Measurements from ENCODE around the gene ENHO.

The ENHO gene

GRCh38 chr9:34522971-34523797, at the start of gene ENHO:
Gene ENHO, minus strand, starts transcription at chr9:34522990. Its CDS starts 1,295 bp downstream, at chr9:34521695.
- DNase-seq: peak; percentile 71

- DNase-seq: no peak
Measured at GRCh38 chr9:34572092-34572491, 49.3 kb upstream of the ENHO start.

- DNase-seq: no peak
Measured at GRCh38 chr9:34571481-34571810, 48.7 kb upstream of the ENHO start.

- no peak for DNase-seq
Measured at GRCh38 chr9:34570809-34571480, 48.2 kb upstream of the ENHO start.

- DNase-seq: peak; percentile 43
Measured at GRCh38 chr9:34570376-34570775, 47.6 kb upstream of the ENHO start.

- DNase-seq: peak; percentile 22
Measured at GRCh38 chr9:34568774-34569173, 46.0 kb upstream of the ENHO start.

- no peak for DNase-seq
Measured at GRCh38 chr9:34568133-34568532, 45.3 kb upstream of the ENHO start.

GRCh38 chr9:34566972-34567371, 44.2 kb upstream of the ENHO start:
- no peak for DNase-seq

GRCh38 chr9:34566322-34566721, 43.5 kb upstream of the ENHO start:
- no peak for DNase-seq

- no peak for DNase-seq
Measured at GRCh38 chr9:34565856-34566255, 43.1 kb upstream of the ENHO start.

GRCh38 chr9:34564617-34565016, 41.8 kb upstream of the ENHO start:
- DNase-seq: no peak

GRCh38 chr9:34563262-34563661, 40.5 kb upstream of the ENHO start:
- DNase-seq: no peak

GRCh38 chr9:34562135-34562745, 39.5 kb upstream of the ENHO start:
- peak; percentile 19 for DNase-seq

GRCh38 chr9:34560599-34561214, 37.9 kb upstream of the ENHO start:
- DNase-seq: no peak

- DNase-seq: no peak
Measured at GRCh38 chr9:34559624-34560455, 37.0 kb upstream of the ENHO start.

GRCh38 chr9:34558919-34559623, 36.3 kb upstream of the ENHO start:
- no peak for DNase-seq

- DNase-seq: no peak
Measured at GRCh38 chr9:34558364-34558763, 35.6 kb upstream of the ENHO start.

GRCh38 chr9:34557426-34558321, 34.9 kb upstream of the ENHO start:
- DNase-seq: no peak

GRCh38 chr9:34556949-34557348, 34.2 kb upstream of the ENHO start:
- DNase-seq: no peak

GRCh38 chr9:34555936-34556525, 33.2 kb upstream of the ENHO start:
- DNase-seq: no peak

- DNase-seq: no peak
Measured at GRCh38 chr9:34555500-34555899, 32.7 kb upstream of the ENHO start.

Data from NCI-H1694 (cell line).